Fibroblast of villous mesenchyme (primary cell): Measurements from ENCODE around the gene CLDN22. TPM values are rescaled to one million over a fixed set of nuclear protein-coding genes. Genes with fewer than 3 reads are reported as not detected.
A peak's percentile ranks its signal among the peaks of the same experiment; 100 is the strongest.

Experiments used
- DNase-seq: peaks from one replicate; pipeline ENCODE4 v3.0.0-alpha.2; 2010; ENCODE audit warnings: low read depth
- H3K4me3 ChIP-seq: 2 replicates; pipeline ENCODE4 v1.5.1; 2011; ENCODE audit warnings: low read depth, mild to moderate bottlenecking, low read length
- total RNA-seq: library from RNA; depleted of rRNA; stranded (reverse); fragments of >200 nt; gene quantifications from 2 replicates; pipeline ENCODE4 v1.2.3, GENCODE V29; 2012
- TF ChIP-seq, protein P1 (sequence below): IDR thresholded peaks from 2 replicates; pipeline ENCODE4 v1.5.1; 2012; ENCODE audit warnings: low read depth, mild to moderate bottlenecking, low read length; ENCODE audit not compliant: insufficient read depth

CLDN22 gene
- total RNA-seq, 1 donor = under 0.01 TPM

DNA sequence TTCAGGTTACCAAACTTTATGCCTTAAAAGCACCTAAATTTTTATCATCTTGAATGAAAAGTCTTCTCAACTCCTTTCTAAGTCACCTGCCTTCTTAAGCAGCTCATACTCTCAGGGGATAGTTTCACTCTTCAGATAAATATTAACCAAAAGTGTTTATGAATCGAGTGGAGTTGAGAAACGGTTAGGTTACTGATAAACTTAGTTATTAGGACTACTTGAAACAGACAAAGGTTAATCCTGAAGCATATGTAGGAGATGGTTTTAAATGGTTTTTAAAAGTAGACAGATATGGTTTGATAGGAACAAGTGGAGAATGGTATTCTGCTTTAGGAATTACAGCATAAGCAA is 32.8 kb downstream of the CLDN22 start:
- no peak for DNase-seq
- TF ChIP-seq, protein P1, sequence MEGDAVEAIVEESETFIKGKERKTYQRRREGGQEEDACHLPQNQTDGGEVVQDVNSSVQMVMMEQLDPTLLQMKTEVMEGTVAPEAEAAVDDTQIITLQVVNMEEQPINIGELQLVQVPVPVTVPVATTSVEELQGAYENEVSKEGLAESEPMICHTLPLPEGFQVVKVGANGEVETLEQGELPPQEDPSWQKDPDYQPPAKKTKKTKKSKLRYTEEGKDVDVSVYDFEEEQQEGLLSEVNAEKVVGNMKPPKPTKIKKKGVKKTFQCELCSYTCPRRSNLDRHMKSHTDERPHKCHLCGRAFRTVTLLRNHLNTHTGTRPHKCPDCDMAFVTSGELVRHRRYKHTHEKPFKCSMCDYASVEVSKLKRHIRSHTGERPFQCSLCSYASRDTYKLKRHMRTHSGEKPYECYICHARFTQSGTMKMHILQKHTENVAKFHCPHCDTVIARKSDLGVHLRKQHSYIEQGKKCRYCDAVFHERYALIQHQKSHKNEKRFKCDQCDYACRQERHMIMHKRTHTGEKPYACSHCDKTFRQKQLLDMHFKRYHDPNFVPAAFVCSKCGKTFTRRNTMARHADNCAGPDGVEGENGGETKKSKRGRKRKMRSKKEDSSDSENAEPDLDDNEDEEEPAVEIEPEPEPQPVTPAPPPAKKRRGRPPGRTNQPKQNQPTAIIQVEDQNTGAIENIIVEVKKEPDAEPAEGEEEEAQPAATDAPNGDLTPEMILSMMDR = no peak
- no peak overlapping the region for H3K4me3 ChIP-seq

DNA sequence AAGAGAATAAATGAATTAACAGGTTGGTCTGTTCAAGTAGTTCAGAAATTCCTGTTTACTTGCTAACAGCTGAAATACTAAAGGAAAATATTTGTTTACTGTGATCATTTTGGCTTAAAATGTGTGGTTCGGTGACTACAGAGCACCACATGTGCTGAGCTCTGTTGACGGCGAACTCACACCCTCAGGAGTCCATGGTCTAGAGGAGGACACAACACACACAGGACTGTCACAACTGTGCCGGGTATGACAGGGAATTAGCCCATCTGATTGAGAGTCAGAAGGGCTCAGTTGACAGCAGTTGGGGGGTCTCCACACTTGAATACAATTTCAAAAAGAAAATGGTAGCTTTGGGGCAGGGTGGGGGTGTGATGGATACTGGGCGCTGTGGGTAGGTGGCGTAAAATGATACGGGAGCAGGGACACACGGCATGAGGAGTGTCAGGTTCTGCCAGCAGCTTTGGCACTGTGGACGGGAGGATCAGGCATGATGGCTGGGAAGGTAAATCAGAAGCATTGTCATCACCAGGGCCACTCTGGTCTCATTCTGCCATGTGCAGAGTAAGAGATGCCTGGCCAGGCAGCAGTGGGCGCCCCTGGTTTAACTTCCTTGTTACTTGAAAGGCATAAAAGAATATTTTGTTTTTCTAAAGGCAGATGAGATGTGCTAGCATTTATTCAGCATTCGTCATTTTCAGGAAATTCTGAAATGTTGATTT is 33.3 kb downstream of the CLDN22 start:
- TF ChIP-seq, protein P1 = no peak
- no peak for DNase-seq
- no peak overlapping the region for H3K4me3 ChIP-seq

DNA sequence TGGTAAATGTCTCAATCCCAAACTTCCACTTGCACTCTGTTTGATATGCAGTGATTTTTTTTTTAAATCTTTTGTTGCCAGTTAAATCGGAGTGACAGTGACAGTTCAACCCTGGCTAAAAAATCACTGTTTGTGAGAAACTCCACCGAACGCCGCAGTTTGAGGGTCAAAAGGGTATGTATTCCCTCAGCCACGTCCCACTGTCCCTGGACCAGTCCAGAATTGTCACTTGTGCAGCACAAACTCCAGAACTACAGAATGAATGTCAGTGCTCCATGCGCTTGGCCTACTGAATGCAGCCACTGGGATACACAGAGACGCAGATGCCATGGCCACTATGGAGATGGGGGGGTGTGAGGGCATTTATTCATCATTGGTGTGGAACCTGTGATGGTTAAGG is 34.2 kb downstream of the CLDN22 start:
- H3K4me3 ChIP-seq = no peak overlapping the region
- no peak for DNase-seq
- TF ChIP-seq, protein P1 = no peak

DNA sequence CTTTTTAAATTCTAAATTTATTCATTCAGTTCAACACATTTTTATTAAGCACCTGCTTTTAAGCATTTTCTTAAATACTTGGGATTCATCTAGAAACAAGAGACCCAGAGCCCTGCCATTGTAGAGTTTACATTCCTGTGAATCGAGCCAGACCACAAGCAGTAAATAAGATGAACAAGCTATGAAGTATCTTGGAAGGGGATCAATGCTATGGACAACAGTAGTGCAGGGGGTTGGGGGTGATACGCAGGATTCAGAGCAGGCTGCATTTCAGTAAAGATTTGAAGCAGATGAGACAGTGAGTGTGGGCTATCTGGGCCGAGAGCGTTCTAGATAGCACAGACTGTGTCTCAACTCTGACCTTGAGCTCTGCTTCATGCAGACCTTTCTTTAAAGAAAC is 35.1 kb downstream of the CLDN22 start:
- TF ChIP-seq, protein P1 = no peak
- DNase-seq = peak; percentile 82
- H3K4me3 ChIP-seq = no peak overlapping the region

DNA sequence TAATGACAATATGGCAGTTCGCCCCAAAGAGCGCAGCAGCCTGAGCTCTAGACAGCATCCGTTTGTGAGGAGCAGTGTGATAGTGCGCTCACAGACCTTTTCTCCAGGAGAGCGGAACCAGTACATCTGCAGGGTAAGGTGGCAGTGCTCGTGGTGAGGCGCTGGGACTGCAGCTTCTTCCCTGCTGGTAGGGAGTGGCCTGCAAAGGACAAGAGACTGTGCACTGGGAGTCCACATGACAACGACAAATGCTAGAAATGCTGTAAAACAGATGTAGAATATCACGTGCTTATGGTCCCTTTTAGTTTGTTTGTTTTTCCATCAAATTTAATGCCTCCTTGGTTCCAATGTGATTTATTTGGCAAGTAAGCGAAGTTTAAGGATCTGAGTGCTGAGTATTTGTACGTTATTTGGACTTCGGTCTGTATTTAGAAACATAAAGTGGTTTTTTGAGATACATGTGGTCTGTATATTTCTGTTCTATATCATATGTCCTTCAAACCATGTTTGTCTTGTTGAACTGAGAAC is 35.8 kb downstream of the CLDN22 start:
- TF ChIP-seq, protein P1 = no peak
- H3K4me3 ChIP-seq = no peak overlapping the region
- peak; percentile 10 for DNase-seq

DNA sequence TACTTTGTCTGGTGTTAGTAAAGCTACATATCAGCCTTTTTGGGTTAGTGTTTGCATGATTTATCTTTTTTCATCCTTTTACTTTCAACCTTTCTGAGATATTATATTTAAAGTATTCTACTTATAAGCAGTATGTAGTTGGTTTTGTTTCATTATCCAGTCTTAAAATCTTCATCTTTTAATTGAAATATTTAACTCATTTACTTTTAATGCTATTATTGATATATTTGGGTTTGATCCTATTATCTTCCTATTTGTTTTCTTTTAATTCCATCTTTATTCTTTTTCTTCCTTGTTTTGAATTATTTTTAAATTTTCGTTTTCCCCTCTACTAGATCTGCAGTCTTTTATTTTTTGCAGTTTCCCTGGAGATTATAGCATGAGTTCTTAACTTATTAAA is 44.0 kb downstream of the CLDN22 start:
- H3K4me3 ChIP-seq = no peak overlapping the region
- TF ChIP-seq, protein P1 = no peak
- no peak for DNase-seq

DNA sequence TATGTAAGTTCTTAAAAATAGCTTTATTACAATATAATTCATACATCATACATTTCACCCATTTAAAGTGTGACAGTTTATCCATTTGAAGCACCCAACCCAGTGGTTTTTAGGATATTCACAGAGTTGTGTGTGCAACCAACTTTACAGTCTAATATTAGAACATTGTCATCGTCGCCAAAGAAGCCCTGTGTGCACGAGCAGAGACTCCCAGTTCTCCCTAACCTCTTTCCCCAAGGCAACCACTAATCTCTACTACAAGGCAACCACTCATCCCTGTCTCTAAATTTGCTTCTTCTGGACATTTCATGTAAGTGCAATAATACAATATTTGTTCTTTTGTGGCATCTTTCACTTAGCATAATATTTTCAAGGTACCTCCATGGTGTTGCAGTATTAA is 47.7 kb downstream of the CLDN22 start:
- TF ChIP-seq, protein P1 = no peak
- H3K4me3 ChIP-seq = no peak overlapping the region
- no peak for DNase-seq
